HG03520 (cell line): ENCODE data around the gene ZNF827.
"Not testable (repeated sequence)": the region's sequence is repeated elsewhere in the genome, so short reads cannot be mapped to it uniquely, and the experiment has no call there.

Source experiments
- ATAC-seq: cut with Tn5 transposase; IDR thresholded peaks from one replicate; pipeline ENCODE4 v1.9.1; 2021; ENCODE audit warnings: mild to moderate bottlenecking, moderate library complexity; ENCODE audit not compliant: unreplicated experiment

Gene ZNF827

DNA sequence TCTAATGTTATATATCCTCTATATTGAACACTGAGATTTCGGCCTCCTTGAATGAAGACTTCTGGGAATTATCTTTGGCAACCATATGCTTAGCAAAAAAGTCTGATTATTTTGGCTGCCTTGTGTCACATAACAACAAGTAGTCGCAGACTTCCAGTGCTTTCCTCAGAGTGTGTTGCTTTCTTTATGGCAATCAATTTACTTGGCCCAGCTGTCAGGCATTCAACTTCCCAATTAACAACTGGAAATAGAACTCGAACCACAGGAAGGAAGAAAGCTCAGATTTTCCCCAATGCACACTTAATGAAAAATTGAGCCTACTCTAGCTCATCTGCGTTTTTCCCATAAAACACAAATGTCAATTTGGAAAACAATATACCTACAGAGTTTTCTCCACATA, 71.6 kb downstream of the ZNF827 start:
- no peak for ATAC-seq

DNA sequence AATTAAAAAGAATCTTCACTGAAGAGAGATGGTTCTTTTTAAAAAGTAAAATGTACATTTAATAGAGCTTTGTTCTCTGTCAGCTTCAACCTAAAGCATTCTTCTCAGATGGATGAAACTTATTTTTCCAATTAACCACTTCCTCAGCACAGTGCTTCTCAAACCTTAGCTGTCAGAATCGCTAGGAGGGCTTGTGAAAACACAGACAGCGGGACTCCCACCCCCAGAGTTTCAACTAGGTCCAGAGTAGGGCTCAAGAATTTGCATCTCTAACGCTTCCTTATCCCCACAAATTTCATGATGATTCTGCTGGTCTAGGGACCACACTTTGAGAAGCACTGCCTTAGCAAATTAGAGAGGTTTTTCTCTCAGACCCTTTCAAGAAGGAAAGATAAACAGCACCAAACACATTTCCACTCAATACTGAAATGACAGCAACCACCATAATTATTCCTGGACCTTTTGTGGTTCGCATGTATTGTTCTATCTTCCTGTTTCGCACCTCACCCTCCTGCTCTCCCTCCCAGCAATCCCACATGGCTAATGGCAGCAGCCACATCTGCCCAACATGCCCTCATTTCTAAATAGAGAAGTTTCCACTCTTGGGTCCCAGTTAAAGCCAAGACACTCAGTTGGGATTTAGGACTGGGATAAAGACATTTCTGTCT, 73.2 kb downstream of the ZNF827 start:
- peak; percentile 36 for ATAC-seq

DNA sequence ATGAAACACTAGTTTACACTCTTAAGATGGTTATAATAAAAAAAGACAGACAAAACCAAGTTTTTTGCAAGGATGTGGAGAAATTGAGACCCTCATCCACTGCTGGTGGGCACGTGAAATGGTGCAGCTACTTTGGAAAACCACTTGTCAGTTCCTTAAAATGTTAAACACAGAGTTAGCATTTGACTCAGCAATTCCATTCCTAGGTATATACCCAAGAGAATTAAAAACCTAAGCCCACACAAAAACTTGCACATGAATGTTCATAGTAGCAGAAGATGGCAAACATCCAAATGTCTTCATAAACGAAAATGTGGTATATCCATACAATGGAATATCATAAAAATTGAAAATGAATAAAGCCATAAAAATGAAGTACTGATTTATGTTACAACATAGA, 75.4 kb downstream of the ZNF827 start:
- ATAC-seq, result no peak

DNA sequence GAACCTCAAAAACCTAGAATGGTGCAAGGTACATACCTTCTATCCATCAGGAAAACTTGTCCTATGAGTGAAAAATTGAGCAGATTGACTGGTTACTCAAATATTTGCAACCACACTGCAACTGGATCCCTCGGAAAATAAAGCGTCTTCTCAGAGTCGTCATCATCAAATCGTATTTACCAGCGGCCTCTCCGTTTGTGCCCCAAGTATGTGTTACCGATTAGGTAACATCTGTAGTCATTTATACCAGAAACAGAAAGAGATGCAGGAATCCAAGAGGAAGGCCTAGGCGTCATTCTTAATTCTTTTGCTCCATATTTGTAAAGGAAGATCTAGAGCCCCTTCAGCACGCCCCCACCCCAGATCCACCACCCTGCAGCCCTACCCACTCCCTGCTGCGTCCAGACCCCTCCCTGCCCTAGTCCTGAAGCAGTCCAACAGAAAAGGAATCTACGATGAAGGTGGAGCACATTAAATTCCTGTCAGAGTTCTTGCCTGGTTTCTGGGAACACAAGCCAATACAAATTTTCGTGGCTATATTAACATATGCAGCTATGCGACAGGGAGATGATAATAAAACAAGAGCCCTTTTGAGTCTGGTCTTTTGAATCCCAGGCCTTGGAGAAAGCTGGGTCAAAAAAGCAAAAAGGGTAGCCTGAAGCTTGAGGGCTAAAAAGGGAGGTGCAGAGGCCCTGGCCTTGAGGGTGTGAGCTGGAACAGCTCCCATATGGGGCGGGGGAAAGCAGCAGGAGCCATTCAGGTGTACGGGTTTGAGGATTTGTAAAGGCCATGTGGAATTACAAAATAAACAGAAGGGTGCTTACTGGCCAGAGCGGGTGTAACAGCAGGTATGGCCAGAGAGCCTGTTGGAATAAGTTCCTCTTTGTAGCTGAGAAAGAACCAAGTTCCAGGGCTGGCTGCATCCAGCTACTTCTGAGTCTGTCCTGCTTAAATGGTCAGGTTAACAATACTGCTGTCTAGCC, 77.0 kb downstream of the ZNF827 start:
- no peak for ATAC-seq

DNA sequence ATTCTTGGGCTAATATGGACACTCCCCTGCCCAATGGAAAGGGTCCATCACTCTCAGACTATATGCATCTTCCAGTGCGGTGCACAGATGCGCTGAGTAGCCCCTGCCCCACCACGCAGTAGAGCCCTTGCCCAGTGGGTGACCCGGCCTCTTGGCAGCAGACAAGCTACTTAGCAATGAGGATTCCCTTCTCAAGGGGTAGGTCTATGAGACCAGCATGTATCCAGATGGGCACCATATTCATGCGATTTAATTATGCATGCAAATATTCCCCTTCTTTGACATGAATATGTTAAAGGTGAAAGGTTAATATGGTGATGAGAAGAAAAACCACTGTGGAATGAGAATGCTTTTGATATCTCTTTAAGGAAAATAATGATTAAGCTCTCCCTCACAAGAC, 77.7 kb downstream of the ZNF827 start:
- no peak for ATAC-seq

DNA sequence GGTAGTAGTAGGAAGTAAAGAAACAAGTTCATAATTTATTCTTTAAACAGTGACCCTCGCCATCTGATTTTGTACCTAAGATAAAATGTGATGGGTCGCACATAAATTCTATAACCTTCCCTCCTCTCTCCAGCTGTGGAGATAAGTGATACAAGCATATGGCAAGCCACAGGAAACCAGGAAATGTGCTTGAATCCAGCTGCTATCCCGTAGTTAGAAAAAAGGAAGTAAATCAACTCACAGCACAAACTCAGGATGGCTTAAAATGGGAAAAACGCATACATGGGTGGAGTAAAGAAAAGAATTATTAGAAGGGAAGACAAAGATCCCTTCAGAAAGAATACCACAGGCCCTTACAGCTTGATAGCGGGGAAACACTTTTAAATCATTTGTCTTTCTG, 78.2 kb downstream of the ZNF827 start:
- no peak for ATAC-seq

DNA sequence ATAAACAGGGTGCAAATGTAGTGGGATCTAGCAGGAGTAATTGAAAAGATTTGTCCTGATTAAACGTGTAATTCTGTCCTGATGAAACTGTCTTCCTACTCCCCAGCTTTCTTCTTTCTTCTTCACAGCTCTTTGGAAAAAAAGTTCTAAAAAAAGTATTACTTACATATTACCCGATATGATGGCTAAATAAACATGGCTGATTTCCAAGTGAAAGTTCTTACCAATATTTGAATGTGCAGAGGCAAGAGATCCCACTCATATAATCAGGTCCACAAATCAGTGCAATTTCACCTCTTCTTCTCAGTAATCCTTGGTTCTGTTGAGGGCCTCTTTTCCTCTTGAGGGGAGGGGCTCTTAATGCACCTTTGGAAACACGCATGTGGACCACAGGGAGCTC, 78.7 kb downstream of the ZNF827 start:
- ATAC-seq, result no peak

DNA sequence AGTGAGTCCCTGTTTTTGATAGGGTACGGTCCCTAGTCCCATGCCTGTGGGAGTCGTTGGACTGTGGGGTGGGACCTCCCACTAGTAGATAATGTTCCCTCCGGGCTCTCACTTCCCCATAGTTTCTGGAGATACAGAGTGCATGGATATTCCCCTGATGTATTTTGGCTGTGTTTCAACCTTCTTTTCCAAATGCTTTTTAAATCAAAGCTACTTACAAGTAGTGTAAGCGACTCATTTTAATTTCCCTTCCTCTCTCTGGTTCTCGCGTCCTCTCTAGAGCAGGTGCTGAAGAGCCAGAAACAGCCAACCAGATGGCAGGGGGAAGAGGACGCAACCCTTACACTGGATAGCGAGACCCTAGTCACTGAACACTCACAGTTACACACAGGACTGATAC, 79.2 kb downstream of the ZNF827 start:
- no peak for ATAC-seq

DNA sequence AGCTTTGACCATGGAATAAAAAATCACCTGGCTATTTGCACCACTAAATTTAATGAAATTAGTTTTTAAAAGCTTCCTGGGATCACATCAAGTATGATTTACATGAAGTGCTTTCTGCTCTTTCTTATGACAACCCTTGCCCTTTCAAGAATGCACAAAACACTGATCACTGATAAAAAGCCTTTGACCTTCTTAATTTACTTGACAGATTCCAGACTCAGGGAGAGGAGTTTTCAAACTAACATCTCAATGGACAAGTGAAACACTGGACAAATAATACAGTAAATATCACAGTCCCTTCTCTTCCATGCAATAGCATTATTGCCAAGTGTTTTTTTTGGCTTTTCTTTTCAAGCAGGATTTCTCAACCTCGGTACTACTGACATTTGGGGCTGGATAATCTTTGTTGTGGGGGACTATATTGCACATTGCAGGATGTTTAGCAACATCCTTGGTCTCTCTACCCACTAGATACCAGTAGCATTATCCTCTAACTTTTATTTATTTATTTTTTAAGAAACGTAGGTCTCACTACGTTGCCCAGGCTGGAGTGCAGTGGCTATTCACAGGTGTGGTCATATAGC, 86.3 kb downstream of the ZNF827 start:
- ATAC-seq, result no peak

DNA sequence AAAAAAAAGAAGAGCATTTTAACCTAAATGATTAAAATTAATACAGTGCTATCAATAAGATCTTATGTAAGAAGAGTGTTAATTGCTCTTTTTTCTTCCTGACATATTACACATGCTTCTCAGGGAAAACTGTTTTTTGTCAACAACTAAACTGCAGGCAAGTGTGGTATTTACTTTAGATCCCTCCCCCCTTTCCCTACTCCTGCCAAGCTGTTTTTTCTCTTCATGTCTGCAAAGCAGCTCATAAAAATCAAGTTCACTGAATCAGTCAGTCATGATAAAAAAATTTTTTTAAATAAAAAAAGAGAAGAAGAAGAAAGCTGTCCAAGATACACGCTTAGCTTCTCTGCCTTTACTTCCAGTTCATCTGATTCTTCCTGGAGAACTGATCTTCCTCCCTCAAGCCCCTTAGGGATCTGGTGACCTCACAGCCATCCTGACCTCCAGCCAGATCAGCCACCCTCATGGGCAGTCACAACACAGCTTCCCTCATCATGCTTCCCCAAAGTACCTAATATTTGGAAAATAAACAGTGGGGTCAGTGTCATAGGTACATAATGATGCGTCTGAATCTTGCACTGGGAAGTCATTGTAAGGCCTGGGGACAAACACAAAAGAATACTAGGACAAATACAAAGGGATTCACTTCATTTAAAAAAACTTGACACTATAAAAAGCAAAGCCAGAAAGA, 87.0 kb downstream of the ZNF827 start:
- ATAC-seq, result no peak

DNA sequence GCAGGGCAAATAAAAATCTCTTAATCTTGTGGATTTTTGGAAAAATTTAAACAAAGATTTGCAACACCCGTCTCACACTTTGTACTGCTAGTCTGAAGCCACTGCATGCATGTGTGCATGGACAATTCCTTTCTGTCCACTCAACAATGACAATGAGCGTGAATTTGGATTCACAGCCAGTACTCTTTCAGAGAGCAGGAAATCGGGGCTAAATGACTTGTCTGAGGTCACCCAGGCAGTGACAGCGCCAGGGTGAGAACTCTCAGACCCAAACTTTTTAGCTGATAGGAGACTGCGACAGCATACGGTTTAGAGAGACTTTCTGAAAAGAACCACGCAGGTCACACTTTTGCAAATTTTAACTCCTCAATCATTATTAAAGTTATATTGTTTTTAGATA, 90.9 kb downstream of the ZNF827 start:
- ATAC-seq, result no peak

DNA sequence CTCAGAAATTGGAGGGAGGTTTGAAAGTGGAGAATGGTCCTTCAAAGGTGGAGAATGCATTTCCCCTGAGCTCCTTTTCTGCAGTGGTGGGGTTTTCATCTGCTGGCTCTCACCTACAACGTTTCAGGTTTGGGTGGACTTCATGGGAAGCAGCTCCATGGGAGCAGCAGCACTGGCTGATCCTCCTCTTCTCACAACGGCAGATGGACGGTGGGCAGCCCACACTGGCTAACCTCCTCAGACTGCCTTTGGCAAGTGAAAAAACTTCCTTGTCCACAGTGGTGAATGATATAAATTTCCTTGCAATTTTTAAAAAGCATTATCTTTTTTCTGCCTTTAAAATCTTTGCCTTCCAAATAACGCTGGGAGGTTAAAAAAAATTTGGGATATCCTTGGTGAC, 93.5 kb downstream of the ZNF827 start:
- ATAC-seq, result no peak

DNA sequence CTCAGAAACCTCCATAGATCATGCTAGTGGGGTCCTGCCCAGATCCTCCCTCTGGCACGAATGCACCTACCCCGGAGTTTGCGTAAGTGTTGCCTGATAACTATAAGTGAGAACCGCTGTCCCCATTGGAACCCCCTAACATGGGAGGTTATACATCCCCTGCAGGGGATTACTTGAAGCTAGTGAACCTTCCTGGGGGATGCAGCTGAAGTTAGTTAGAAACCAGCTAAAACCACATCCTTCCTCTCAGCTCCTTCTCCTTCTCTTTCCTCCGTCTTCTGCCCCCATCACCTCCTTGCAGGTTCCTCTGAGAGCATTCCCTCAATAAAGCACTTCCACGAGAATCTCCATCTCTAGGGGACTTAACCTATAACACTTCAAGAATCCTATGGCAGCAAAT, 95.0 kb downstream of the ZNF827 start:
- no peak for ATAC-seq

DNA sequence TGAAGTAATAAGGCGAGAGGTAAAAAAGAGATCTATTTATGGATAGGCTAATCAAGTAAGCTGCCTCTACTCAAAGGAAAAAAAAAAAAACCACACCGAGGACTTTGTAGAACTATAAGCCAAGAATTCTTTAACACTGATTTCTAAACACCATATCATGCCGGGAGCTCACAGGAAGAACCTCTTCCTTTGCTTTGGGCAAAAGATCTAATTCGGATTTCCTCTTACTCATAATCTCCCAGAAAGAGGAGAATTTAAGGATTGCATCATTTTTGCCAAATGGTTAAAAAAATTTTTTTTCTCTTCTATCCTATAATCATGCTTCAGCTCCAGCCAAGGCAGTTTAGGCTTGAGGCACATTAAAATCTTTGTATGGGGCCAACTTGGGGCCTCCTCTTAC, 95.5 kb downstream of the ZNF827 start:
- no peak for ATAC-seq

DNA sequence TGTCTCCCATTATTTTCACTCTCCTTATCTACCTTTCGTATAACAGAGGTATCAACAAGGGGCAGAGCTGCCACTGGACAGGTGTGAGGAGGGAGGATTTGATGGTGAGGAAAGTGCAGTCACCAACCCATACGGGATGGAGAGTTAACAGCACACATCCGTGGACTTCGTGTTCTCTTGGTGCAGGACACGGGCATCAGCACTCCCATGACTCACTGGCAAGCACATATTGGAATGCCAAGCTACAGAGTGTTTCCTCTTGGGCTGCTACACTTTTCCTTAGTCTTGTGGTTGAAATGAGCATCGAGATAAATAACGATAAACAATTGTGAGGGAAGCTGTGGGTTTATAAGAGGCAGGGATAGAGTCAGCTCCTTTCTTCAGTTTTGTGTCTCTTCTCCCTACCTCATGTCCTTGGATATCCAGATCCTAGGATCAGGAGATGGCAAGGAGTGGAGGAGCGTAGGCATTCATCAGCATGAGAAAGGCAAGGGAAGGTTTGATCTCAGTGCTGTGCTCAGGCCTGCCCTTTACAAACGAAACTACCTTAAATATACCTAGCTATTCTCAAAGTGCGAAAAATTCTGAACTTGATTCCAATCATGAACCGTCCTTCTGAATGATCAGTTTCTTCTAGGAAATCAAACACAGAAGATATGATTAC, 96.3 kb downstream of the ZNF827 start:
- no peak for ATAC-seq

DNA sequence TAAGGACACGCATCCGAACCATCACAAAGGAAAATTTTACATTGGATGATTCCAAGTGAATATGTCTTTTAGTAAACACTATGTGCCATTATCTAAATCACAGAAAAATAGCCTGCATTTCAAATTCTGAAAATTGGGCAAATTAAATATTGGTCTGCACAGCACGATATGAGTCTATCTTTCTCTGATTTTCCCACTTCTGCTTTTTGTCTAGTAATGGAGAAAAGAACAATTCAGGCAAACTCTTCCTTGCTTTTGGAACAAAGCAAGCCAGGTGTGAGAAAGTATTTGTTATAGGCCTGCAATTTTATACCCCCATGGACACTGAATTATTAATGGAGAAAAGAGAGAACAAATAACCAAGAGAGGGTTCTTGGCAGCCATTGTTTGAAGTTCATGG, 97.8 kb downstream of the ZNF827 start:
- ATAC-seq, result no peak

DNA sequence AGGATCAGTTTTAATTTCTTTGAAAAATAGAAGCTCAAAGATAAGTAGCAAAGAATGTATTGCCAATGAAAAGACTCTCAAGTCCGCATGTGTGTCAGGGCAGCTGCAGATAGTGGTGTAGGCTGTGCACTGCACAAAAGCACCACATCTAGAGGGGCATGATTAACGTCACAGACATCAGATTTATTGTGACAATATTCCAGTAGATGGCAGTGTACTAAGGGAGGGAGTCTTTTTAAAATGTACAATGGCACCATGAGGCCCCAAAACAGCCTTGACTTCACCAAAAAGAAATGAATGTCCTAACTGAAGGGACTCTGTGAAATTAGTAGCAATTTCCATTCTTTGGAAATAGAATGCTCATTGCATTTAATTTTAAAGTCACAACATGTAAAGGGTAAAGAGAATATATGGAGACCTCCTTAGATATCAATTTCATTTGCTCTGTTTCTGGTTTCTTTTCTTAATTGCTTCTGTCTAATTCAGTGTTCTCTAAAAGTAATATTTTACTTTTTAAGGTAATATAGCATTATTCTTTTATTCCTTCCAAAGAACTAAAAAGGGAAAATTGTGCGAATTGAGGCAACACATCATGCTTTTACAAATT, 98.4 kb downstream of the ZNF827 start:
- ATAC-seq, result peak; percentile 86

DNA sequence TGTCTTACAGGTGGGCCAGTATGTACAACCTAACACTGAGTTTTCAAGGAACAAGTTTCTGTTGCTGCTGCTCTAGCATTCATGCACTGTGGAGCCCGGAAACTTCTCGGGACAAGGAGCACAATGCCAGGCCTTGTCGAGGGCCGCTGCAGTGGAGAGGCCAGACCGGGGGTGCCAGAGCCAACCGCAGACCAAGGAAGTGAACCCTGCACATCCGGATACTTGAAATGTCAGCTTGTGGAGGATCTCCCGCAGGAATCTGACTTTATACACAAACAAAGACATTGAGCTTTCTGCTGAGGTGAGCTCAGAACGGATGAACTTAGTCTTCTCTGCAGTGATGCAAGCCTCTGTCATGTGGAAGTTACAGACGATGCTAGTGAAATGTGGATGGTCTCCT, 99.5 kb downstream of the ZNF827 start:
- no peak for ATAC-seq

DNA sequence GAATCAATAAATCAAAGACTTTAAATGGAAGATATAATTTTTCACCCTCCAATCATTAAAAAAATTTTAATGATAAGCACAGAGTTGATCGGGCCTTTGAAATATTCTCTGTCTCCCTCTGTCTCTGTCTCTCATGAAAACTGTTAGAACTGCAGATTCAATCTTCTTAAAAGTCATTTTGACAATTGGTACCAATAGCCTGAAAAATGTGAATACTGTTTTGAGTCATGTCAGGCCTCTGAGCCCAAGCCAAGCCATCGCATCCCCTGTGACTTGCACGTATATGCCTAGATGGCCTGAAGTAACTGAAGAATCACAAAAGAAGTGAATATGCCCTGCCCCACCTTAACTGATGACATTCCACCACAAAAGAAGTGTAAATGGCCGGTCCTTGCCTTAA, 106.2 kb downstream of the ZNF827 start:
- not testable (repeated sequence) for ATAC-seq

DNA sequence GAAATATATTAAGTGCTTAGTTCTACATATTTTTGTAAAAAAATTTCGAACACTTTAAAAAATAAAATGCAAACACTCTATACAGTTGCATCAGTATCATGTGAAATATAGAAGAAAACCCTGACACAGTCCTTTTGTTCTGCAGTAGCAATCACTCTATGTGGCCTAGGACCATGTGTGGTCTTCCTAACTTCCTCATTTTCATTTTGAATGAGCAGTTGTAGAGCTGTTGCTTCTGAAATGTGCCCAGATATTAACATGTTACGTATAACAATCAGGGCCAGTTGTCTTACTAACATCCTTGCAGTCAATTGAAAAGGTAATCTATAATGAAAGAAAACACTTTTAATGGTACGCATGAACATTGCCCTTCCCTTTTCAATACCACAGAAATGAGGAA, 107.9 kb downstream of the ZNF827 start:
- peak; percentile 59 for ATAC-seq
